WTC11 (cell line): ENCODE results near the gene ZNF678. TPM values are rescaled to one million over a fixed set of nuclear protein-coding genes. Genes with fewer than 3 reads are reported as not detected.

Experiments used
- ATAC-seq: fragments of 200-7000 bp; cut with Tn5 transposase; 2 replicates; pipeline ENCODE4 v1.10.0; 2021; ENCODE audit warnings: mild to moderate bottlenecking, moderate library complexity
- CTCF ChIA-PET: fragments of 300-600 bp; sonication (Branson Sonifier 250); formaldehyde crosslinking; loops from one replicate; lab custom pipeline; 2021; ENCODE audit warnings: antibody characterized with exemption; lab: Charles Lee
- POLR2A ChIA-PET: fragments of 350-600 bp; sonication (Branson Sonifier 250); formaldehyde crosslinking; loops from one replicate; lab custom pipeline; 2021; ENCODE audit warnings: antibody characterized with exemption; lab: Charles Lee
- DNase-seq: peaks from one replicate; pipeline ENCODE4 v3.0.0; 2021; ENCODE audit warnings: low spot score
- H3K27ac Mint-ChIP-seq: 2 replicates; pipeline ENCODE4 v1.8.0; 2021; ENCODE audit warnings: mixed read lengths
- H3K27me3 Mint-ChIP-seq: 2 replicates; pipeline ENCODE4 v1.8.0; 2021; ENCODE audit warnings: low read depth, mild to moderate bottlenecking, moderate library complexity, mixed read lengths
- H3K36me3 Mint-ChIP-seq: 2 replicates; pipeline ENCODE4 v1.8.0; 2021; ENCODE audit warnings: mixed read lengths
- H3K4me1 Mint-ChIP-seq: 2 replicates; pipeline ENCODE4 v1.8.0; 2022; ENCODE audit warnings: mixed read lengths
- H3K4me3 Mint-ChIP-seq: 2 replicates; pipeline ENCODE4 v1.8.0; 2021; ENCODE audit warnings: mild to moderate bottlenecking, moderate library complexity, mixed read lengths
- H3K9me3 Mint-ChIP-seq: 2 replicates; pipeline ENCODE4 v1.8.0; 2021; ENCODE audit warnings: mixed read lengths
- AR ChIP-seq: fragments of 250-450 bp; sonication (Bioruptor Pico); IDR thresholded peaks from 2 replicates; pipeline ENCODE4 v1.9.0; 2021; ENCODE audit warnings: mild to moderate bottlenecking
- ATF3 ChIP-seq: sonication (generic); formaldehyde crosslinking; conservative IDR thresholded peaks from 2 replicates; pipeline ENCODE4 v1.8.1; 2022; ENCODE audit warnings: mild to moderate bottlenecking, missing genetic modification reagents
- CREB1 ChIP-seq: sonication (generic); formaldehyde crosslinking; IDR thresholded peaks from 2 replicates; pipeline ENCODE4 v1.8.0; 2023; ENCODE audit warnings: mild to moderate bottlenecking, missing genetic modification reagents
- FOXP4 ChIP-seq: sonication (generic); formaldehyde crosslinking; IDR thresholded peaks from 2 replicates; pipeline ENCODE4 v1.8.0; 2022; ENCODE audit warnings: mild to moderate bottlenecking, missing genetic modification reagents
- HMGA2 ChIP-seq: fragments of 250-450 bp; sonication (Bioruptor Pico); IDR thresholded peaks from 2 replicates; pipeline ENCODE4 v1.4.0; 2021; ENCODE audit warnings: mild to moderate bottlenecking, moderate library complexity
- JUN ChIP-seq: sonication (generic); formaldehyde crosslinking; IDR thresholded peaks from 2 replicates; pipeline ENCODE4 v1.8.0; 2023; ENCODE audit warnings: mild to moderate bottlenecking, missing genetic modification reagents
- MXD4 ChIP-seq: fragments of 250-450 bp; sonication (Bioruptor Pico); IDR thresholded peaks from 2 replicates; pipeline ENCODE4 v1.8.0; 2021; ENCODE audit warnings: mild to moderate bottlenecking, moderate library complexity, borderline replicate concordance
- RORB ChIP-seq: fragments of 250-450 bp; sonication (Bioruptor Pico); IDR thresholded peaks from 2 replicates; pipeline ENCODE4 v1.9.0; 2021; ENCODE audit warnings: mild to moderate bottlenecking
- STAT6 ChIP-seq: sonication (generic); formaldehyde crosslinking; conservative IDR thresholded peaks from 2 replicates; pipeline ENCODE4 v1.8.1; 2023; ENCODE audit warnings: mild to moderate bottlenecking, low read depth, missing genetic modification reagents, moderate library complexity
- USF1 ChIP-seq: sonication (generic); formaldehyde crosslinking; IDR thresholded peaks from 2 replicates; pipeline ENCODE4 v1.8.0; 2022; ENCODE audit warnings: mild to moderate bottlenecking, missing genetic modification reagents
- USF2 ChIP-seq: sonication (generic); formaldehyde crosslinking; IDR thresholded peaks from 2 replicates; pipeline ENCODE4 v1.8.1; 2023; ENCODE audit warnings: mild to moderate bottlenecking, missing genetic modification reagents, moderate library complexity
- ZNF121 ChIP-seq: sonication (generic); formaldehyde crosslinking; IDR thresholded peaks from 2 replicates; pipeline ENCODE4 v1.8.0; 2023; ENCODE audit warnings: missing genetic modification reagents
- ZNF317 ChIP-seq: sonication (generic); formaldehyde crosslinking; IDR thresholded peaks from 2 replicates; pipeline ENCODE4 v1.8.1; 2023; ENCODE audit warnings: low read depth, mild to moderate bottlenecking, moderate library complexity, missing genetic modification reagents, borderline replicate concordance
- ZNF396 ChIP-seq: fragments of 250-450 bp; sonication (Bioruptor Pico); IDR thresholded peaks from 2 replicates; pipeline ENCODE4 v1.8.0; 2021; ENCODE audit warnings: mild to moderate bottlenecking, moderate library complexity, borderline replicate concordance
- total RNA-seq: library from RNA; stranded (reverse); gene quantifications from 3 replicates; pipeline ENCODE4 v1.2.3, GENCODE V29; 2021

Gene ZNF678
- total RNA-seq, 1 experiment from 2014 or later = 28.9 TPM

- H3K27ac Mint-ChIP-seq = no peak overlapping the region
- CTCF ChIA-PET = interaction anchor here (0.7 kb wide), 1 partner anchor 259 kb away, joined by 3 read pairs; no protein-coding TSS in a partner anchor
- ATAC-seq (no peak), DNase-seq (no peak)
- POLR2A ChIA-PET = no interaction called here
- H3K4me3 Mint-ChIP-seq = no peak overlapping the region
- H3K4me1 Mint-ChIP-seq = peaks cover 24% of the 10 kb centered on the region
- peaks cover 14% of the 10 kb centered on the region for H3K36me3 Mint-ChIP-seq
- TF ChIP-seq USF2 (CRISPR knock-in tag) (no peak), JUN (CRISPR knock-in tag) (no peak), USF1 (no peak)
- TF ChIP-seq, all 79 proteins: peak for 0
- Mint-ChIP-seq H3K27me3 (no peaks in the 10 kb centered on the region), H3K9me3 (0 out of 2 replicates have a peak, but pooled peaks cover 5% of the 10 kb centered on the region)
Measured at GRCh38 chr1:227583354-227583753, 20.0 kb downstream of the ZNF678 start.

GRCh38 chr1:227586733-227587132, 23.4 kb downstream of the ZNF678 start:
- ChIA-PET CTCF (interaction anchor here (0.6 to 1.1 kb wide), 2 partner anchors 44 to 872 kb away, joined by 3 to 5 read pairs; no protein-coding TSS in a partner anchor), POLR2A (no interaction called here)
- Mint-ChIP-seq H3K27me3 (no peaks in the 10 kb centered on the region), H3K36me3 (peaks cover 36% of the 10 kb centered on the region), H3K4me1 (peaks cover 22% of the 10 kb centered on the region), H3K27ac (peak overlapping the region; percentile 90), H3K9me3 (peaks cover 19% of the 10 kb centered on the region), H3K4me3 (peak overlapping the region; percentile 35)
- ATAC-seq (peak; percentile 95), DNase-seq (no peak)
- no peak for TF ChIP-seq RORB (CRISPR knock-in tag)
- no peak for TF ChIP-seq HMGA2 (CRISPR knock-in tag)
- no peak for TF ChIP-seq ZNF317 (CRISPR knock-in tag)
- TF ChIP-seq CREB1 (CRISPR knock-in tag) = no peak
- TF ChIP-seq FOXP4 (CRISPR knock-in tag) = no peak
- no peak for TF ChIP-seq MXD4 (CRISPR knock-in tag)
- no peak for TF ChIP-seq ZNF121 (CRISPR knock-in tag)
- TF ChIP-seq ATF3 (CRISPR knock-in tag) = no peak
- no peak for TF ChIP-seq STAT6 (CRISPR knock-in tag)
- TF ChIP-seq ZNF396 = no peak
- TF ChIP-seq AR = no peak
